ENCODE results near the gene GPC1. TPM values are rescaled to one million over a fixed set of nuclear protein-coding genes. Genes with fewer than 3 reads are reported as not detected.
A peak's percentile ranks its signal among the peaks of the same experiment; 100 is the strongest.
"Not testable (repeated sequence)": the region's sequence is repeated elsewhere in the genome, so short reads cannot be mapped to it uniquely, and the experiment has no call there.

GPC1 gene
- polyA plus RNA-seq (2011; rRNA removed) (62.9 and 126 TPM in 2 replicates), polyA minus RNA-seq (2011; rRNA and poly(A)+ RNA removed) (50.6 and 63.2 TPM in 2 replicates)

GRCh38 chr2:240435457-240435947, at the start of gene GPC1:
GPC1 (plus strand) TSS chr2:240435663; CDS start chr2:240435919, 256 bp downstream.
- TF ChIP-seq CTCF (IDR thresholded peaks at IDR 0.05; ENCODE audit: insufficient read depth, low read depth, low read length), result no peak
- CTCF ChIA-PET, result interaction anchor here (0.8 to 3.4 kb wide), 7 partner anchors 9 to 208 kb away, joined by 3 to 50 read pairs (median 5); no protein-coding TSS in a partner anchor
- POLR2A ChIA-PET, result no interaction called here
- no peak for DNase-seq (ENCODE audit: low read depth)
- H3K4me3 ChIP-seq (ENCODE audit: low read depth, low read length), result peak within 1 kb of the TSS; percentile 70
- peaks cover 3% of the 10 kb centered on the region for H3K36me3 ChIP-seq (ENCODE audit: control insufficient read depth, insufficient read depth, low read length)
- H3K27me3 ChIP-seq (ENCODE audit: control insufficient read depth, insufficient read depth, low read length), result no peaks in the 10 kb centered on the region

- Histone ChIP-seq H3K27me3 (ENCODE audit: control insufficient read depth, insufficient read depth, low read length) (no peaks in the 10 kb centered on the region), H3K36me3 (ENCODE audit: control insufficient read depth, insufficient read depth, low read length) (no peaks in the 10 kb centered on the region), H3K4me3 (ENCODE audit: low read depth, low read length) (no peak overlapping the region)
- no peak for DNase-seq (ENCODE audit: low read depth)
- POLR2A ChIA-PET, result no interaction called here
- TF ChIP-seq CTCF (IDR thresholded peaks at IDR 0.05; ENCODE audit: insufficient read depth, low read depth, low read length), result no peak
- CTCF ChIA-PET, result interaction anchor here (0.6 to 0.9 kb wide), 2 partner anchors 10 to 12 kb away, joined by 3 read pairs; no protein-coding TSS in a partner anchor
Observed at GRCh38 chr2:240386326-240386725, 49.1 kb upstream of the GPC1 start.

- H3K27me3 ChIP-seq (ENCODE audit: control insufficient read depth, insufficient read depth, low read length); H3K36me3 ChIP-seq (ENCODE audit: control insufficient read depth, insufficient read depth, low read length); DNase-seq (ENCODE audit: low read depth); H3K4me3 ChIP-seq (ENCODE audit: low read depth, low read length); POLR2A ChIA-PET; CTCF ChIA-PET: not testable (repeated sequence)
Observed at GRCh38 chr2:240386743-240387142, 48.7 kb upstream of the GPC1 start.

GRCh38 chr2:240387325-240387668, 48.2 kb upstream of the GPC1 start:
- Histone ChIP-seq H3K36me3 (ENCODE audit: control insufficient read depth, insufficient read depth, low read length) (no peaks in the 10 kb centered on the region), H3K27me3 (ENCODE audit: control insufficient read depth, insufficient read depth, low read length) (no peaks in the 10 kb centered on the region), H3K4me3 (ENCODE audit: low read depth, low read length) (no peak overlapping the region)
- ChIA-PET POLR2A (no interaction called here), CTCF (interaction anchor here (0.8 kb wide), 1 partner anchor 10 kb away, joined by 3 read pairs; no protein-coding TSS in a partner anchor)
- DNase-seq (ENCODE audit: low read depth), result no peak
- TF ChIP-seq CTCF (IDR thresholded peaks at IDR 0.05; ENCODE audit: insufficient read depth, low read depth, low read length), result no peak

- H3K27me3 ChIP-seq (ENCODE audit: control insufficient read depth, insufficient read depth, low read length), result no peaks in the 10 kb centered on the region
- no peak for TF ChIP-seq CTCF (IDR thresholded peaks at IDR 0.05; ENCODE audit: insufficient read depth, low read depth, low read length)
- H3K36me3 ChIP-seq (ENCODE audit: control insufficient read depth, insufficient read depth, low read length), result no peaks in the 10 kb centered on the region
- CTCF ChIA-PET, result interaction anchor here (0.8 kb wide), 1 partner anchor 11 kb away, joined by 3 read pairs; no protein-coding TSS in a partner anchor
- peak; percentile 71 for DNase-seq (ENCODE audit: low read depth)
- POLR2A ChIA-PET, result interaction anchor here (0.7 kb wide), 1 partner anchor 18 kb away, joined by 3 read pairs; no protein-coding TSS in a partner anchor
- no peak overlapping the region for H3K4me3 ChIP-seq (ENCODE audit: low read depth, low read length)
Observed at GRCh38 chr2:240387669-240388358, 47.6 kb upstream of the GPC1 start.

All from BJ (cell line).